ENCODE measurements around the gene PER3. TPM values are rescaled to one million over a fixed set of nuclear protein-coding genes. Genes with fewer than 3 reads are reported as not detected.

Gene PER3
- total and polyA plus RNA-seq, 9 of the 15 experiments (the other 6 are each of a cell fraction or from before 2014, with no cell fraction given): 11.9 to 22.5 (median 14.6) TPM

DNA sequence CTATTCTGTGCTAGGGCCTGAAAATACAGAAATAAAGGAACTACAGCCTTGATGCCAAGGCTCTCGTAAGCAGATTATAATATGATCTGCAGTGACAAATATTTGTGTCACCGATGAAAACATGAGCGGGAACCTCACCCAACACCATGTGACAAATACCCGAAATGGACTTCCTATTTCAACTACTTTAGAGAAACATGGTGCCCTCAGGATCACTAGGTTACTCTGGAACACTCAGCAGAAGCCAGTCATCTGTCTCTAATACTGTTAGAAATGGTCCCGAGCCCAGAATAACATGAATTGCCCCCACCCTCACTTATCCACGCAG lies 13.5 kb upstream of the PER3 start (continued):
- TF ChIP-seq, protein P1, sequence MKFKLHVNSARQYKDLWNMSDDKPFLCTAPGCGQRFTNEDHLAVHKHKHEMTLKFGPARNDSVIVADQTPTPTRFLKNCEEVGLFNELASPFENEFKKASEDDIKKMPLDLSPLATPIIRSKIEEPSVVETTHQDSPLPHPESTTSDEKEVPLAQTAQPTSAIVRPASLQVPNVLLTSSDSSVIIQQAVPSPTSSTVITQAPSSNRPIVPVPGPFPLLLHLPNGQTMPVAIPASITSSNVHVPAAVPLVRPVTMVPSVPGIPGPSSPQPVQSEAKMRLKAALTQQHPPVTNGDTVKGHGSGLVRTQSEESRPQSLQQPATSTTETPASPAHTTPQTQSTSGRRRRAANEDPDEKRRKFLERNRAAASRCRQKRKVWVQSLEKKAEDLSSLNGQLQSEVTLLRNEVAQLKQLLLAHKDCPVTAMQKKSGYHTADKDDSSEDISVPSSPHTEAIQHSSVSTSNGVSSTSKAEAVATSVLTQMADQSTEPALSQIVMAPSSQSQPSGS (CRISPR knock-in tag; IDR thresholded peaks at IDR 0.05): no peak
- TF ChIP-seq SNRNP70 (optimal IDR thresholded peaks at IDR 0.05; ENCODE audit: low read depth, low read length) (no peak), DPF2 (IDR thresholded peaks at IDR 0.05) (0 out of 2 replicates have a peak, but pooled peaks have one; percentile 11), ZNF263 (CRISPR knock-in tag; IDR thresholded peaks at IDR 0.05; ENCODE audit: borderline replicate concordance) (no peak), ZNF133 (CRISPR knock-in tag; IDR thresholded peaks at IDR 0.05) (no peak), KLF6 (CRISPR knock-in tag; IDR thresholded peaks at IDR 0.05; ENCODE audit: borderline replicate concordance) (no peak), CBX5 (IDR thresholded peaks at IDR 0.05; ENCODE audit: borderline replicate concordance, low read depth) (no peak), CBFA2T3 (IDR thresholded peaks at IDR 0.05) (no peak), DNMT1 (IDR thresholded peaks at IDR 0.05) (0 out of 2 replicates have a peak, but pooled peaks have one; percentile 71), ZBTB17 (CRISPR knock-in tag; IDR thresholded peaks at IDR 0.05) (no peak), CEBPB (tag; IDR thresholded peaks at IDR 0.05) (no peak), TCF7L2 (IDR thresholded peaks at IDR 0.05; ENCODE audit: low read depth, low read length) (no peak), SMARCE1 (IDR thresholded peaks at IDR 0.05) (no peak), RBM34 (IDR thresholded peaks at IDR 0.05; ENCODE audit: borderline replicate concordance, insufficient read depth, low read length) (no peak), ZNF316 (IDR thresholded peaks at IDR 0.05) (no peak), PHF21A (IDR thresholded peaks at IDR 0.05; ENCODE audit: borderline replicate concordance, low read depth) (no peak), ZNF224 (CRISPR knock-in tag; IDR thresholded peaks at IDR 0.05) (no peak), CHD2 (IDR thresholded peaks at IDR 0.05; ENCODE audit: low read depth, low read length) (no peak), LEF1 (IDR thresholded peaks at IDR 0.05) (no peak)
- TF ChIP-seq, protein P2, sequence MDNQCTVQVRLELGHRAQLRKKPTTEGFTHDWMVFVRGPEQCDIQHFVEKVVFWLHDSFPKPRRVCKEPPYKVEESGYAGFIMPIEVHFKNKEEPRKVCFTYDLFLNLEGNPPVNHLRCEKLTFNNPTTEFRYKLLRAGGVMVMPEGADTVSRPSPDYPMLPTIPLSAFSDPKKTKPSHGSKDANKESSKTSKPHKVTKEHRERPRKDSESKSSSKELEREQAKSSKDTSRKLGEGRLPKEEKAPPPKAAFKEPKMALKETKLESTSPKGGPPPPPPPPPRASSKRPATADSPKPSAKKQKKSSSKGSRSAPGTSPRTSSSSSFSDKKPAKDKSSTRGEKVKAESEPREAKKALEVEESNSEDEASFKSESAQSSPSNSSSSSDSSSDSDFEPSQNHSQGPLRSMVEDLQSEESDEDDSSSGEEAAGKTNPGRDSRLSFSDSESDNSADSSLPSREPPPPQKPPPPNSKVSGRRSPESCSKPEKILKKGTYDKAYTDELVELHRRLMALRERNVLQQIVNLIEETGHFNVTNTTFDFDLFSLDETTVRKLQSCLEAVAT (IDR thresholded peaks at IDR 0.05): no peak
- TF ChIP-seq, protein P3, sequence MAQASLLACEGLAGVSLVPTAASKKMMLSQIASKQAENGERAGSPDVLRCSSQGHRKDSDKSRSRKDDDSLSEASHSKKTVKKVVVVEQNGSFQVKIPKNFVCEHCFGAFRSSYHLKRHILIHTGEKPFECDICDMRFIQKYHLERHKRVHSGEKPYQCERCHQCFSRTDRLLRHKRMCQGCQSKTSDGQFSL (CRISPR knock-in tag; IDR thresholded peaks at IDR 0.05): no peak; the same call in 1 of the 2 replicates
- TF ChIP-seq, protein P3 (tag; IDR thresholded peaks at IDR 0.05): no peak
- TF ChIP-seq, protein P4, sequence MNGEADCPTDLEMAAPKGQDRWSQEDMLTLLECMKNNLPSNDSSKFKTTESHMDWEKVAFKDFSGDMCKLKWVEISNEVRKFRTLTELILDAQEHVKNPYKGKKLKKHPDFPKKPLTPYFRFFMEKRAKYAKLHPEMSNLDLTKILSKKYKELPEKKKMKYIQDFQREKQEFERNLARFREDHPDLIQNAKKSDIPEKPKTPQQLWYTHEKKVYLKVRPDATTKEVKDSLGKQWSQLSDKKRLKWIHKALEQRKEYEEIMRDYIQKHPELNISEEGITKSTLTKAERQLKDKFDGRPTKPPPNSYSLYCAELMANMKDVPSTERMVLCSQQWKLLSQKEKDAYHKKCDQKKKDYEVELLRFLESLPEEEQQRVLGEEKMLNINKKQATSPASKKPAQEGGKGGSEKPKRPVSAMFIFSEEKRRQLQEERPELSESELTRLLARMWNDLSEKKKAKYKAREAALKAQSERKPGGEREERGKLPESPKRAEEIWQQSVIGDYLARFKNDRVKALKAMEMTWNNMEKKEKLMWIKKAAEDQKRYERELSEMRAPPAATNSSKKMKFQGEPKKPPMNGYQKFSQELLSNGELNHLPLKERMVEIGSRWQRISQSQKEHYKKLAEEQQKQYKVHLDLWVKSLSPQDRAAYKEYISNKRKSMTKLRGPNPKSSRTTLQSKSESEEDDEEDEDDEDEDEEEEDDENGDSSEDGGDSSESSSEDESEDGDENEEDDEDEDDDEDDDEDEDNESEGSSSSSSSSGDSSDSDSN (IDR thresholded peaks at IDR 0.05; ENCODE audit: borderline replicate concordance in 1 of 2, low read depth in 2 of 2, low read length in 2 of 2): no peak
- TF ChIP-seq, protein P5, sequence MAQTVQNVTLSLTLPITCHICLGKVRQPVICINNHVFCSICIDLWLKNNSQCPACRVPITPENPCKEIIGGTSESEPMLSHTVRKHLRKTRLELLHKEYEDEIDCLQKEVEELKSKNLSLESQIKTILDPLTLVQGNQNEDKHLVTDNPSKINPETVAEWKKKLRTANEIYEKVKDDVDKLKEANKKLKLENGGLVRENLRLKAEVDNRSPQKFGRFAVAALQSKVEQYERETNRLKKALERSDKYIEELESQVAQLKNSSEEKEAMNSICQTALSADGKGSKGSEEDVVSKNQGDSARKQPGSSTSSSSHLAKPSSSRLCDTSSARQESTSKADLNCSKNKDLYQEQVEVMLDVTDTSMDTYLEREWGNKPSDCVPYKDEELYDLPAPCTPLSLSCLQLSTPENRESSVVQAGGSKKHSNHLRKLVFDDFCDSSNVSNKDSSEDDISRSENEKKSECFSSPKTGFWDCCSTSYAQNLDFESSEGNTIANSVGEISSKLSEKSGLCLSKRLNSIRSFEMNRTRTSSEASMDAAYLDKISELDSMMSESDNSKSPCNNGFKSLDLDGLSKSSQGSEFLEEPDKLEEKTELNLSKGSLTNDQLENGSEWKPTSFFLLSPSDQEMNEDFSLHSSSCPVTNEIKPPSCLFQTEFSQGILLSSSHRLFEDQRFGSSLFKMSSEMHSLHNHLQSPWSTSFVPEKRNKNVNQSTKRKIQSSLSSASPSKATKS (CRISPR knock-in tag; IDR thresholded peaks at IDR 0.05): no peak

Measured in K562 (cell line).